Motor neuron (in vitro differentiated cells): Measurements from ENCODE around the gene HAGH. TPM values are rescaled to one million over a fixed set of nuclear protein-coding genes. Genes with fewer than 3 reads are reported as not detected.

Experiments
- ATAC-seq, 8 experiments: fragments of 200-7000 bp; cut with Tn5 transposase; replicated peaks in 6 of 8; 2 replicates each; pipeline ENCODE4 v1.8.0; 2021; ENCODE audit warnings: mild to moderate bottlenecking in 8 of 8, moderate library complexity in 8 of 8
- H3K27ac ChIP-seq, 2 donors: fragments of 250-450 bp; sonication (Bioruptor Pico); 2 replicates each; pipeline ENCODE4 v1.9.0; 2021; ENCODE audit warnings: antibody characterized with exemption in 2 of 2, mild to moderate bottlenecking in 2 of 2, moderate library complexity in 1 of 2
- H3K4me1 ChIP-seq, 2 donors: fragments of 250-450 bp; sonication (Bioruptor Pico); replicated peaks in 1 of 2; 2 replicates each; pipeline ENCODE4 v1.6.1; 2021; ENCODE audit warnings: antibody characterized with exemption in 2 of 2, mild to moderate bottlenecking in 2 of 2, moderate library complexity in 1 of 2
- H3K4me3 ChIP-seq, 5 donors: fragments of 250-450 bp; sonication (Bioruptor Pico); 2 replicates each; pipeline ENCODE4 v1.9.0; 2021; ENCODE audit warnings: antibody characterized with exemption in 5 of 5, mild to moderate bottlenecking in 5 of 5, moderate library complexity in 4 of 5
- WGBS, 10 experiments: fragments of 450-650 bp; shearing (Covaris generic); methylation state at CpG; one replicate each; pipeline ENCODE4 v1.0.0; 2022; 5-methylcytosine and 5-hydroxymethylcytosine counted together
- in situ Hi-C, 9 experiments: fragments of 400-800 bp; cut with MboI; loops; one replicate each; pipeline ENCODE4 v1.15.0; 2021; ENCODE audit warnings: low sequenced_read_pairs in 9 of 9, low pct_unique_long_range_greater_than_20kb in 2 of 9; ENCODE audit not compliant: unreplicated experiment in 9 of 9
- total RNA-seq, 8 experiments: library from RNA; unstranded; fragments of 300-600 nt; gene quantifications; 2 replicates each; pipeline versions ENCODE4 v1.2.3 to v1.2.4, GENCODE V29; 2022

HAGH gene
- total RNA-seq, 8 experiments from 2014 or later = 27.8 to 67.6 (median 38.9) TPM

- ATAC-seq = peak; percentile 58 to 73 (median 62)
- in situ Hi-C loops = no loop called here
These were observed 548 bp downstream of the HAGH start for GRCh38 chr16:1825864-1826690.

DNA sequence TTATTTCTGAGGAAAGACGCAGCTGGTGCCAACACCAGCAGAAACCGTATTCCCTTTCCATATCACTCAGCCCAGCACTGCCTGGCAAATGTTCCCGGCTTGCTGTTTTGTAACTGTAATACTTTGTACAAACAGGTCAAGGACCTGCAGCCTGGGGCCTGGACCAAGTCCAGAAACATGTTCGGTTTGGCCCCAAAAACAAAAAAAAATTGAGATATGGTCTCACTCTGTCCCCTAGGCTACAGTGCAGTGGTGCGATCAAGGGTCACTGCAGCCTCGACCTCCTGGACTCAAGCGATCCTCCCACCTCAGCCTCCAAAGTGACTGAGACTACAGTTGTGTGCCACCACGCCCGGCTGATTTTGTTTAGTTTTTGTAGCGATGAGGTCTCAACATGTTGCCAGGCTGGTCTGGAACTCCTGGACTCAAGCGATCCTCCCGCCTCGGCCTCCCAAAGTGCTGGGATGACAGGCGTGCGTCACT, 1.2 kb downstream of the HAGH start:
- H3K4me3 ChIP-seq = peak overlapping the region; percentile 69 to 99 (median 80)
- no peak for ATAC-seq
- H3K4me1 ChIP-seq = peaks cover 24% of the 10 kb centered on the region in 2 donors
- no peak overlapping the region for H3K27ac ChIP-seq
- in situ Hi-C loops = no loop called here
- WGBS, 10 experiments = 50 to 100% (median 87%) methylated on average over 1 to 8 of the region's 15 CpGs; no CpG with 5 or more reads in 1 of the 10 experiments

More at GRCh38 chr16:1825864-1826690, 548 bp downstream of the HAGH start:
- 0 to 25% (median 23%) methylated on average over 4 to 11 of the region's 96 CpGs; no CpG with 5 or more reads in 6 of the 10 experiments for WGBS, 10 experiments
- Histone ChIP-seq H3K27ac (peak overlapping the region; percentile 22 to 65), H3K4me1 (peaks cover 24% of the 10 kb centered on the region in 2 donors), H3K4me3 (peak overlapping the region; percentile 69 to 99 (median 80))

DNA sequence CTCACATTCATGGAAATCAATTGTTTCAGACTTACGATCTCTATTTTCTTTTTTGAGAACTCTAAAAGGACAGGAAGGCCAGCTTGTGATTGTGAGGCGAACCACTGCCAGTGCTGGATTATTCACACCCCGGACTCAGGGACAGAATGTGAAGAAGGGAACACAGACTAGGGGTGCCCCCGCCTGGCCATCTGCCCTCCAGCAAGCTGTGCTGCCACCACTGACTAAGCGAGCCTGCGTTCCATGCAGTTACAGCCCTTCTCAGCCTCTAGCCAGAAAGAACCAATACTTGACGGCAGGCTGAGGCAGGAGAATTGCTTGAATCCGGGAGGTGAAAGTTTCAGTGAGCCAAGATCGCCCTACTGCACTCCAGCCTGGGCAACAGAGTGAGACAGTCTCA, 2.8 kb downstream of the HAGH start:
- 20 to 100% (median 53%) methylated on average over 1 to 6 of the region's 9 CpGs; no CpG with 5 or more reads in 1 of the 10 experiments for WGBS, 10 experiments
- peaks cover 16 to 19% of the 10 kb centered on the region in 2 donors for H3K4me1 ChIP-seq
- H3K4me3 ChIP-seq = peak overlapping the region in 1 of 5 donors; percentile 6
- in situ Hi-C loops = no loop called here
- ATAC-seq = no peak
- no peak overlapping the region for H3K27ac ChIP-seq

DNA sequence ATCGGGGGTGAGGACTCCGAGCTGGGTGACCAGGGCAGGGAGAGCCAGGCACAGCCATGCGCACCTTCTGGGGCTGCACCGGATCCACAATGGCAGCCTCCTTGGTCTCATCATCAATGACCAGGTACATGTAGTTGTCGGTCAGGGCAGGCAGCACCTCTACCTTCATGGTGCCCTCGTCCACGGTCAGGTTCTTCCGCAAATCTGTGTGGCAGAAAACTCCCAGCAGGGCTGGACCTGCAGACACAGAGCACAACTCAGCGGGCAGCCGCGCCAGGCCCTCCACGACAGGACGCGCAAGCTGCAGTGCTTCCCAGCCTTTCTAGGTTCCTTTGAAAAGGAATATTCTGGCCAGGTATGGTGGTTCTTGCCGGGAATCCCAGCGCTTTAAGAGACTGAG, 3.8 kb downstream of the HAGH start:
- 80 to 100% (median 99%) methylated on average over 1 to 7 of the region's 16 CpGs; no CpG with 5 or more reads in 4 of the 10 experiments for WGBS, 10 experiments
- ATAC-seq = no peak
- Histone ChIP-seq H3K4me1 (peaks cover 6 to 11% of the 10 kb centered on the region in 2 donors), H3K27ac (no peak overlapping the region), H3K4me3 (no peak overlapping the region)
- in situ Hi-C loops = no loop called here

GRCh38 chr16:1821861-1822611, 4.6 kb downstream of the HAGH start:
- 69 to 100% (median 82%) methylated on average over 1 to 13 of the region's 24 CpGs; no CpG with 5 or more reads in 3 of the 10 experiments for WGBS, 10 experiments
- H3K4me3 ChIP-seq = no peak overlapping the region
- in situ Hi-C loops = no loop called here
- H3K27ac ChIP-seq = no peak overlapping the region
- no peak for ATAC-seq
- H3K4me1 ChIP-seq = peaks cover 6 to 9% of the 10 kb centered on the region in 2 donors

GRCh38 chr16:1820946-1821290, 5.7 kb downstream of the HAGH start:
- peaks cover 6 to 9% of the 10 kb centered on the region in 2 donors for H3K4me1 ChIP-seq
- WGBS, 10 experiments = 90 to 100% methylated on average over 2 of the region's 12 CpGs; no CpG with 5 or more reads in 8 of the 10 experiments
- H3K27ac ChIP-seq = no peak overlapping the region
- H3K4me3 ChIP-seq = no peak overlapping the region
- no peak for ATAC-seq
- in situ Hi-C loops = no loop called here

DNA sequence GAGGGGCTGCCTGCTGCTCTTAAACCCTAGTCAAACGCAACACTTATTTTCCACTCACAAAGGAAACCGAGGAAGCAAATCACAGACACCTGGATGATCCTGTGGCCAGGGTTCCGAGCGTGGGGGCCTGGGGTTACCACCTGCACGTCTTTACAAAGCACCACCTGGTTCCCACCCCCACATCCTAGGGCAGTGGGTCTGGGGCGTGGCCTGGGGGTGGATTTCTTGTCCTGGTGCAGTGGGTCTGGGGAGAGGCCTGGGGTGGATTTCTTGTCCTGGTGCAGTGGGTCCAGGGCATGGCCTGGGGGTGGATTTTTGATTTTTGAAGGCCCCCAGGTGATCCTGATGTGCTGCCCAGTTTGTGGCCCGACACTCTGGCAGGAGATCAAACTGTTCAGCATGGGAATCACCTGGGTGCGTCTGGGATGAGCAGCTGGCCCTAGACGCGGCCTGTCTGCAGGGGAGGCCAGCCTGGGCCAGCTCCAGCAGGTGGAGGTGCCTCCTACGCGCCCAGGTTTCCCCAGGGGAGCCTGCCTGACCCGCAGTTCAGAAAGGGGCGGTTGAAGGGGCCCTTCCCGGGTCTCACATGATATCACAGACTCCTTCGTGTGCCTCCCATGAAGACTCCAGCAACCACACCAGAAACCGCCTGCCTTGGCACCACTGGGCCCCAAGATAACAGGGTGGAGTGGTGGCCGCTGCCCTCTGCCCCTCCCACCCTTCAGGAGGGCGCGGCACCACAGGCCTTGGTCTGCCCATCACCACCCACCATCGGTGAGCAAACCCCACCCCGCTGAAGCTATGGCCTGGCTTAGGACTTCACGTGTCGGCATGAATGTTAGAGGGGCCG, 6.3 kb downstream of the HAGH start:
- Histone ChIP-seq H3K4me1 (peaks cover under 1 to 3% of the 10 kb centered on the region in 2 donors), H3K27ac (no peak overlapping the region), H3K4me3 (no peak overlapping the region)
- 51 to 100% (median 91%) methylated on average over 2 to 7 of the region's 25 CpGs; no CpG with 5 or more reads in 6 of the 10 experiments for whole genome bisulfite sequencing, 10 experiments
- ATAC-seq = no peak
- in situ Hi-C loops = no loop called here

DNA sequence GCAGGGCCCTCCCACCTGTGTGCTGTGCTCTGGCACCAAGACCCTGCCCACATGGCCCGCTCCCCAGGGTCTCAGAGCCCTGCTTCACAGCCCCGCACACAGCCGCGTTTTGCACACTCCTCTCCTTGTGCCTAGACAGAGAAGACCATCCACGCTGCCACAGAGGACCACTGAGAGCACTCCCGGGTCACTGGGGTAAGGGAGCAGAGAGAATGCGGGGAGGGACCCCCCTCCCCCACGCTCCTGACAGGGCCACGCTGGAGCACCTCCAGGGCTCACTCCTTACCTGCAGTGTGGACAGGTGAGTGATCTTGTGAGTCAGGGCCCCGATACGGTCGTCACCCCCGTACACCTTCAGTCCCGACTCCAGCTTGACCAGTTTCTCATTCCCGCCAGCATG, 7.0 kb downstream of the HAGH start:
- ATAC-seq = no peak
- no peaks in the 10 kb centered on the region for H3K4me1 ChIP-seq
- in situ Hi-C loops = no loop called here
- H3K4me3 ChIP-seq = no peak overlapping the region
- 51 to 100% (median 95%) methylated on average over 1 to 6 of the region's 15 CpGs; no CpG with 5 or more reads in 5 of the 10 experiments for WGBS, 10 experiments
- H3K27ac ChIP-seq = no peak overlapping the region

GRCh38 chr16:1818873-1819525, 7.6 kb downstream of the HAGH start:
- peak in 2 of 8 experiments; percentile 2 for ATAC-seq
- no peak overlapping the region for H3K4me3 ChIP-seq
- in situ Hi-C loops = no loop called here
- H3K4me1 ChIP-seq = no peaks in the 10 kb centered on the region
- H3K27ac ChIP-seq = no peak overlapping the region
- 80 to 100% (median 90%) methylated on average over 1 to 5 of the region's 35 CpGs; no CpG with 5 or more reads in 5 of the 10 experiments for WGBS, 10 experiments

DNA sequence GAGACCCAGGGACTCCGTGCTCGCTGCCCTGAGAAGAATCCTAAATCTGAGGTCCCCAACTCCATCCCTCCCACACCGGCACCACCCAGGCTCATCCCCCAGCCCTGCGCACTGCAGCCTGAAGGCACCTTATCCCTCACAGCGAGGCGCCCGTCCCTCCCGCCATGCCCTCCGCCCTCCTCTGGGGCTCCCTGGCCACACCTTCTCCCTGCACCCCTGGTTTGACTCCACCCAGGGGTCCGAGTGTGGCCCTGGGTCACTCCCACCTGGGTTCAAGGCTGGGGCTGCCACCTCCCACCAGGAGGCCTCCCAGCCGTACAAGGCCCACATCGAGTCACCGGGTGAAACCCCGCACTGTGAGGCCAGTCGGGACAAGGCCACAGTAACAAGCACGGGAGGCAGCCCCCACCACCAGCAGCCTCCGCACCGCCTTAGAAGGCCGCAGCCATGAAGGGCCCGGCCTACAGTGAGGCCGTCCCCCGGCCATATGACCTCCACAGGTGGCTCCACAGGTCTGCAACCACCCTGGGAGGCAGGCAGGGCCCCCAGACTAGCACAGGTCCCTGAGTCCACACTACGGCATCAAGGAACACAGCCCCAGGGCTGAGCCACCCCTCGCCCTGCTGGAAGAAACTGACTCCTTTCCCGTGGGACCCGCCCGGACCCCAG, 8.3 kb downstream of the HAGH start:
- Histone ChIP-seq H3K4me3 (no peak overlapping the region), H3K27ac (no peak overlapping the region), H3K4me1 (no peaks in the 10 kb centered on the region)
- ATAC-seq = peak in 3 of 8 experiments; percentile 21 to 26 (median 22)
- in situ Hi-C loops = no loop called here
- WGBS, 10 experiments = 80 to 100% (median 100%) methylated on average over 1 to 11 of the region's 27 CpGs; no CpG with 5 or more reads in 7 of the 10 experiments

- 80% methylated on average over 4 of the region's 17 CpGs; no CpG with 5 or more reads in 9 of the 10 experiments for WGBS, 10 experiments
- Histone ChIP-seq H3K4me3 (no peak overlapping the region), H3K27ac (no peak overlapping the region), H3K4me1 (no peaks in the 10 kb centered on the region)
- in situ Hi-C loops = no loop called here
- peak in 3 of 8 experiments; percentile 6 to 14 (median 13) for ATAC-seq
These were observed 8.9 kb downstream of the HAGH start for GRCh38 chr16:1817716-1818115.

GRCh38 chr16:1817276-1817589, 9.4 kb downstream of the HAGH start:
- no peak overlapping the region for H3K4me3 ChIP-seq
- peak in 1 of 8 experiments; percentile 2 for ATAC-seq
- WGBS, 10 experiments = 93 to 100% methylated on average over 1 to 6 of the region's 9 CpGs; no CpG with 5 or more reads in 8 of the 10 experiments
- in situ Hi-C loops = no loop called here
- no peak overlapping the region for H3K27ac ChIP-seq
- H3K4me1 ChIP-seq = no peaks in the 10 kb centered on the region
